T-helper 1 cell treated with Interleukin-12 subunit alpha and Interleukin-12 subunit beta and Interleukin-4 antibody, amounts not matched to agents 30 μg/mL and 1 μg/mL, for 36 hours (primary cell): ENCODE data around the gene PACRG.

Experiments used
- H3K27ac Mint-ChIP-seq: one replicate; pipeline ENCODE4 v1.8.0; 2021; ENCODE audit warnings: mild to moderate bottlenecking, mixed read lengths
- H3K27me3 Mint-ChIP-seq: one replicate; pipeline ENCODE4 v1.8.0; 2021; ENCODE audit warnings: low read depth, mixed read lengths
- H3K36me3 Mint-ChIP-seq: one replicate; pipeline ENCODE4 v1.8.0; 2021; ENCODE audit warnings: low read depth, mixed read lengths
- H3K4me1 Mint-ChIP-seq: one replicate; pipeline ENCODE4 v1.8.0; 2021; ENCODE audit warnings: low read depth, mixed read lengths
- H3K4me3 Mint-ChIP-seq: one replicate; pipeline ENCODE4 v1.8.0; 2021; ENCODE audit warnings: mild to moderate bottlenecking, moderate library complexity, mixed read lengths
- H3K9me3 Mint-ChIP-seq: one replicate; pipeline ENCODE4 v1.8.0; 2021; ENCODE audit warnings: mixed read lengths

Gene PACRG

DNA sequence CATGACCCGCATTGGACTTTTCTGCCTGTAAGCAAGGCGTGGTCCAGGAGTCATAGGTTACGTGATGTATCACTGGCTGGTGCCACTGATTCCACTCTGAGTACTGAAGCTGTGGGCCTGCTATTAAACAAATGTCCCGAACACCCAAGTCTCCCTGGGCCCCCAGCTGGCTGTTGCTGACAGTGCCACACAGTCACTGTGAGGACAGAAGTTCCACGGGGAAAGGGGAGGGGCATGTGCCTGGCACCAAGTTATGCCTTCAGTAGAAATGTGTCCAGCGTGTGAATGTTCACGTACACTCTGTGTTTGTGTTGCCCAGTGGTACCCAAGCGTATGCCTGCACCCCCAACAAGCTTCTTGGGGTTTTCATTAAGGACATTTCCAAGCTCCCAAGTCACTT is 515.3 kb downstream of the PACRG start:
- Mint-ChIP-seq H3K36me3 (no peaks in the 10 kb centered on the region), H3K4me1 (no peaks in the 10 kb centered on the region), H3K27me3 (no peaks in the 10 kb centered on the region), H3K4me3 (no peak overlapping the region), H3K27ac (no peak overlapping the region), H3K9me3 (no peaks in the 10 kb centered on the region)

DNA sequence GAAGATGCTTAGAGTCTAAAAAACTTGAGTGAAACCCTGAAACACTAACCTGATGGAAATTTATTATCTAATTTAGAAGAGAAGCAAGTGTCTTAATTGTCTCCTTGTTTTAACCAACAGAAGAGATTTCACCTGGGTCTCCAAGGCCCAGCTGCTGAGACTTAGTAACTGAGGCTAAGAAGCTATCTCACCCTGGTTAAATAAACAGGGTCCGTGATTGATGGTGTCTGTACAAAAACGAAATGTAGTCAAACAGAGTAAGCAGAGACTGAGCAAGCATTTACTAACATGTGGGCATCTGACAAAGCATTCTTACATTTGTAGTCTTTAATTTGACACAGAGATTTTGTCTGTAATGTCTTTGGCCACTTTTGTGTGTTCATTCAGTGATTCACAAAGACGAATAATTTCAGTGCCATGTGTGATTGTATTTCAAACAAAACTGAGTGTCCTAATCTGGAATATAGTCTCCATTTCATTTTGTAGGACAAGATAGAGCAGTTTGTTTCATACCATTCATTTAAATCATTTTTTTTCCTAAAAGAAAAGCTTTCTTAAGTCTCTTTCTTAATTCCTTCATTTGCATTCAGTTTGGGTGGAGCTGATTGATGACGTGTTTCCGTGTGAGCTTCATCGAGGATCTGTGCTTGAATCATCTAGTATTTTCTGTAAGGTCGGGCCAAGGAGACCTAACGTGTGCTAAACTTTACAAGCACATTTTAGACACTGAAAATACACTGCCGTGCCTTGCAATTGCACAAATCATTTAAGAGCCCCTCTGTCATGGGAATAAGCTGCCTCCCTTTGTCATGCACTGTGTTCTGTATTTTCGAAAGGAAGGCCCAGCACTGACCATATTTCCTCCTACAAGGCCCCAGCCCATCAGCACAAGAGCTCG is 516.2 kb downstream of the PACRG start:
- no peaks in the 10 kb centered on the region for H3K4me1 Mint-ChIP-seq
- H3K9me3 Mint-ChIP-seq, result no peaks in the 10 kb centered on the region
- no peaks in the 10 kb centered on the region for H3K27me3 Mint-ChIP-seq
- no peak overlapping the region for H3K4me3 Mint-ChIP-seq
- no peak overlapping the region for H3K27ac Mint-ChIP-seq
- no peaks in the 10 kb centered on the region for H3K36me3 Mint-ChIP-seq

DNA sequence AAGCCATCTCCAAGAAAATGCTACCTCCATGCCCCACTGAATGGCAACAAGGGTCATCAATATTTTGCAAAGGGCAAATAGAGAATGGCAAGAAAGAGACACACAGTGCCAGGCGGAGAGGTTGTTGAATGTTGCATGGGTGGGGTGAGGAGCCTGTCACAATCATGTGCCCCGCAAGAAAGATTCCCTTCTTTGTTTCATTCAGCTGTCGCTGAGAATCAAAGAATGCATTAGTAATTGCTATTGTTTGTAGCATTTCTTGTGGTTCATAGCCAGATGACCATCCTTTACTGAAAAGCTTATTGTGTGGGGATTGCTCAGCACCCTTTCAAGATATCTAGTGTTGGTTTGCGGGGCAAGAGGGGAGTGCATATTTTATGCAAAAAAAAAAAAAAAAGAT is 520.3 kb downstream of the PACRG start:
- Mint-ChIP-seq H3K9me3 (no peaks in the 10 kb centered on the region), H3K27me3 (no peaks in the 10 kb centered on the region)

DNA sequence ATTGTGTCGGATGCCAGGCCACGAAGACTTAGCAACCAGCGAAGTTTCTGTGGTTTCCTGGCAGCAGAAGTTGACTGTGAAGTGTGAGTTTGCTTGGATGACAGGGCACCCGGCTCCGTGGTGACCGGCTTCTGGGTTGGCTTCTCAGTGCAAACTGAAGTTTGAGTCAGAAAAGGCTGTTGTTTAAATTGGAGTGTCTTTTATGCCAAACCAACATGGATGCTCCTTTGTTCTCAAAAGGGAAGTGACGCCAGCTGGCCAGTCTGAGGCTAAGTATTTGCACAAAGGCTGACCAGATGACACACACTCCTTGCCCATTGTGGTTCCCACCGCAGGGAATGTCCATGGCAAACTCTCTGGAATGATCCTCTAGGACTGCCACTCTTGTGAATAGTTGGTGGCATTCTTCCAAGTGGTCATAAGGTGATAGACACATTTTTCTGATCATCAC is 521.9 kb downstream of the PACRG start:
- H3K27ac Mint-ChIP-seq, result no peak overlapping the region
- no peaks in the 10 kb centered on the region for H3K4me1 Mint-ChIP-seq
- H3K4me3 Mint-ChIP-seq, result no peak overlapping the region
- no peaks in the 10 kb centered on the region for H3K27me3 Mint-ChIP-seq
- no peaks in the 10 kb centered on the region for H3K9me3 Mint-ChIP-seq
- H3K36me3 Mint-ChIP-seq, result no peaks in the 10 kb centered on the region

More for the DNA sequence above, 520.3 kb downstream of the PACRG start:
- no peaks in the 10 kb centered on the region for H3K36me3 Mint-ChIP-seq
- H3K4me3 Mint-ChIP-seq, result no peak overlapping the region
- H3K27ac Mint-ChIP-seq, result no peak overlapping the region
- H3K4me1 Mint-ChIP-seq, result no peaks in the 10 kb centered on the region

DNA sequence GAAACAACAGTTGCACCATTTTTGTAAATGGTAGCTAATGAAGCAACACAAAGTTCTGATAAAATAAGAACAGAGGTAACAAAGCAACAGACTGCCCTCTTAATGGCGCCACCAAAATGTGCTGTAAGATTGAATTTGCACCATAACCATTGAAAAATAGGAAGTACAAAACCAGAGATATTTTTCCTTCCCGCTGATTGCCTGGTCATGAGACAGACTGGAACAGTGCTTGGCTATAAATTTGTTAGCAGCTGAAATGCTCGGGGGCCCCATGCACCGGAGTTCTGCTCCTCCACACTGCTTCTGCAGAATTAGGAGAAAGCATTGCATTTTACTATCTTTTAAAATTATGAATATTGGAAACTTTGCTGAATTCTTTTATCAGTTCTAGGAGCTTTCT is 522.3 kb downstream of the PACRG start:
- no peak overlapping the region for H3K4me3 Mint-ChIP-seq
- H3K4me1 Mint-ChIP-seq, result no peaks in the 10 kb centered on the region
- no peak overlapping the region for H3K27ac Mint-ChIP-seq
- H3K36me3 Mint-ChIP-seq, result no peaks in the 10 kb centered on the region
- no peaks in the 10 kb centered on the region for H3K27me3 Mint-ChIP-seq
- no peaks in the 10 kb centered on the region for H3K9me3 Mint-ChIP-seq

- H3K27ac Mint-ChIP-seq, result no peak overlapping the region
- H3K36me3 Mint-ChIP-seq, result no peaks in the 10 kb centered on the region
- no peaks in the 10 kb centered on the region for H3K27me3 Mint-ChIP-seq
- no peaks in the 10 kb centered on the region for H3K4me1 Mint-ChIP-seq
- H3K4me3 Mint-ChIP-seq, result no peak overlapping the region
- no peaks in the 10 kb centered on the region for H3K9me3 Mint-ChIP-seq
These were observed 524.4 kb downstream of the PACRG start for GRCh38 chr6:163252061-163252591.

- Mint-ChIP-seq H3K36me3 (no peaks in the 10 kb centered on the region), H3K9me3 (no peaks in the 10 kb centered on the region), H3K27ac (no peak overlapping the region), H3K4me3 (no peak overlapping the region), H3K27me3 (no peaks in the 10 kb centered on the region), H3K4me1 (no peaks in the 10 kb centered on the region)
These were observed 525.9 kb downstream of the PACRG start for GRCh38 chr6:163253556-163254213.

GRCh38 chr6:163254341-163254835 is 526.6 kb downstream of the PACRG start:
- Mint-ChIP-seq H3K27ac (no peak overlapping the region), H3K4me3 (no peak overlapping the region), H3K27me3 (no peaks in the 10 kb centered on the region), H3K9me3 (no peaks in the 10 kb centered on the region), H3K36me3 (no peaks in the 10 kb centered on the region), H3K4me1 (no peaks in the 10 kb centered on the region)

GRCh38 chr6:163255265-163255664 is 527.5 kb downstream of the PACRG start:
- Mint-ChIP-seq H3K4me3 (no peak overlapping the region), H3K36me3 (no peaks in the 10 kb centered on the region), H3K9me3 (no peaks in the 10 kb centered on the region), H3K27ac (no peak overlapping the region), H3K4me1 (no peaks in the 10 kb centered on the region), H3K27me3 (no peaks in the 10 kb centered on the region)

DNA sequence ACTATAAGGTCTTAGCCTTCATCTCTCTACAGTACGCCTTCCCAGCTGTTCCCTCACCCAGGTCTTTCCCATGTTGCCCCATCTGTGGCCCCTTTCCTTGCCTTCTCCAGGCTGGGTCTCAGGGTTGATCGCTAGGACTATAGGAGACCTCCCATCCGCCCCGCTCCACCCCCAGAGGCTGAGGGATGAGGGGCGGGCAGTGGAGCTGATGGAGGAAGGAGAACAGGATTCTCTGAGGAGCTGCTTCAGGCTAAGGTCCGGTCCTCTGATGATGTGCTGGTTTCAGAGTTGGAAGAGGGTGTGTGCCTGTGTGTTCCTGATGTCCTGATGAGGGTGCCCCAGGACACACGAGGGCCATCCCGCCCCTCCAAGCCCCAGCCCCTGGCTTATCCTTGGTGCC is 531.9 kb downstream of the PACRG start:
- no peak overlapping the region for H3K27ac Mint-ChIP-seq
- H3K36me3 Mint-ChIP-seq, result no peaks in the 10 kb centered on the region
- no peaks in the 10 kb centered on the region for H3K27me3 Mint-ChIP-seq
- no peak overlapping the region for H3K4me3 Mint-ChIP-seq
- H3K9me3 Mint-ChIP-seq, result no peaks in the 10 kb centered on the region
- H3K4me1 Mint-ChIP-seq, result no peaks in the 10 kb centered on the region

- no peaks in the 10 kb centered on the region for H3K9me3 Mint-ChIP-seq
- H3K36me3 Mint-ChIP-seq, result no peaks in the 10 kb centered on the region
- H3K4me3 Mint-ChIP-seq, result no peak overlapping the region
- H3K27ac Mint-ChIP-seq, result no peak overlapping the region
- no peaks in the 10 kb centered on the region for H3K4me1 Mint-ChIP-seq
- H3K27me3 Mint-ChIP-seq, result no peaks in the 10 kb centered on the region
These were observed 532.5 kb downstream of the PACRG start for GRCh38 chr6:163260111-163260895.

DNA sequence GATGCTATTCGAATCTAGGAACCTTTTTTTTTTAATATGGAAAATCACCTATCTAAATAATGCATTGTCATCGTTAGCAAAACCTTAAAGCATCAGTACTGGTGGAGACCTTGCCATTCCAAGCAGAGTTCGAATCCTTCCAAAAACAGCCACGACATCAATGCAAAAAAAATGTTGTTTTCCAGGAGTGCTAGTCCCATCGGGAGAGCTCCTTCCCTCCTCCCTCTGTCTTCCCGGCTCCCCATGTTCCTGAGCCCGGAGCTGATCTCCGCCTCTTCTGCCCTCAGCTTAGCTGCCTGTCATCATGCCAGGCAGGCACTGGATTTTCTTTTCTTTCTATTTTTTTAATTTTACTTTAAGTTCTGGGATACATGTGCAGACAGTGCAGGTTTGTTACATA is 533.1 kb downstream of the PACRG start:
- Mint-ChIP-seq H3K36me3 (no peaks in the 10 kb centered on the region), H3K27me3 (no peaks in the 10 kb centered on the region), H3K4me1 (no peaks in the 10 kb centered on the region), H3K4me3 (no peak overlapping the region), H3K9me3 (no peaks in the 10 kb centered on the region), H3K27ac (no peak overlapping the region)

GRCh38 chr6:163261361-163261760 is 533.6 kb downstream of the PACRG start:
- Mint-ChIP-seq H3K4me1 (no peaks in the 10 kb centered on the region), H3K36me3 (no peaks in the 10 kb centered on the region), H3K9me3 (no peaks in the 10 kb centered on the region), H3K27ac (no peak overlapping the region), H3K4me3 (no peak overlapping the region), H3K27me3 (no peaks in the 10 kb centered on the region)

DNA sequence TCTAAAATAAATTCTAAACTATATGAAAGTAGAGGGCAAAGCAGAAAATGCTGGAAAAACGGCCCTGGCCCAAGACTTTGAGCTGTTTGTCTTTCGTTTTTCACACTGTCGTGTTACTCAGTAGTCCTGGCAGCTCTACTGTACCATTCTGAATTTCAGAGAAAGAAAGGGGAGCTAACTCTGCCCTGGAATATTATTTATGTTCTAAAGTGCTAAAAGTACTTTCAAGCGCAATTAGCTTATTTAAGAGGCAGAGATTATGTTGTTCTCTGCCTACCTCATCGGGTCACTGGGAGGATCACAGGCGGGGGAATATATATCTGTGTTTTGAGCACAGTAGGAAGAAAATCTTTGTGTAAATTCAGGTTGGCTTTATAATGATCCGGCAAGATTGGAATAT is 534.3 kb downstream of the PACRG start:
- Mint-ChIP-seq H3K4me3 (no peak overlapping the region), H3K9me3 (no peaks in the 10 kb centered on the region), H3K27ac (no peak overlapping the region), H3K4me1 (no peaks in the 10 kb centered on the region), H3K36me3 (no peaks in the 10 kb centered on the region), H3K27me3 (no peaks in the 10 kb centered on the region)
